ENCODE measurements around the gene TRIM29. TPM values are rescaled to one million over a fixed set of nuclear protein-coding genes. Genes with fewer than 3 reads are reported as not detected.

Gene TRIM29
- total RNA-seq, 1 donor from 2014 or later: not detected

GRCh38 chr11:120108785-120109168 lies 29.1 kb downstream of the TRIM29 start:
- intact Hi-C loops (cut with DNase I): loop anchor here (5.0 kb wide), 3 partner anchors 96 to 626 kb away; no protein-coding TSS in a partner anchor
- DNase-seq: peak; percentile 30
- ATAC-seq (ENCODE audit: poor library complexity): no peak

DNA sequence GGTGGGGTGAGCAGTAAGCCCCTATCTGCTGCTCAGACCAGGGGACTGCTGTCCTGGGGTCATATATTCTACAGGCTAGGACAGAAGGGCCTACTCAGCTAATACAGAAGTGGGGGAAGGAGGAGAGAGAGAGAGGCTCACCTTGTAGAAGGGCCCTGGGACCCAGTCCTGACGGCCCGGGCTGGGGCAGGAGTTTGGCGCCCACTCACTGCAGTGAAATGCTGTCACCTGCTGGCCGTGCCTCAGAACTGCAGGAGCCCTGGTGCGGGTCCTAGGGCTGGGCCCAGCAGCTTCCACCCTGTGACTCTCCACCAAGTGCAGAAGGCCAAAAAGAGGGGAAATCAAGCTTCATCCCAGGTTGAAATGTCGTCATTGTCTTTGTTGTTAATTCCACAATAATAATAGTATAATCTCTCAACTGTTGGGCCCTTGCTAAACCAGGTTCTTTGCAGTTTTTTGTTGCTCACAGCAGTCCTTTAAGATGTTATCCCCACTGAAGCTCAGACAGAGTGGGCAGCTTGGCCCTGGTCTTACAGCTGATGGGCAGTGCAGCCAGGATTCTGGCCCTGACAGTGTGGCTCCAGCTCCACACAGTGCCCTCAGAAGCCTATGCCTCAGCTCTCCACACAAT lies 29.6 kb downstream of the TRIM29 start:
- peak; percentile 82 for DNase-seq
- ATAC-seq (ENCODE audit: poor library complexity): peak; percentile 92
- intact Hi-C loops (cut with DNase I): loop anchor here (5.0 kb wide), 3 partner anchors 96 to 626 kb away; no protein-coding TSS in a partner anchor

DNA sequence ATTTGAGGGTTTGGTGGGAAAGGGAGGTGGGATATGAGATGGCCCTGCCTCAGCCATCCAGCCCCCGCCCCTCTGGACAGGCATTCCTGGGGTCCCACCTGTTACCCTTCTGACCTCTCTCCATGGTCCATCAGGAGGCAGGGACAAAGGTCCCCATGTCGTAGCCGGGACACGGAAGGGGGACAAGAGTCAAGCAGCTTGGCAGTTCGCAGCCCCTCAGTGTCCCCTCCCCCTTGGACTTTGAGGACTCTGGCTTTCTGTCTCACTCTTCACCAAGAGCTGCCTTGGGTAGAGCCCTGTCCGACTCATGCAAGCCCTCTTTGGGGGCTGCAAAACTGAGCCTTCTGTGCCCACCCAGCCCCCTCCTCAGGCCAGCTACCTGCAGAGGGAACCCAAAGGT lies 30.2 kb downstream of the TRIM29 start:
- intact Hi-C loops (cut with DNase I): loop anchor here (5.0 kb wide), 3 partner anchors 95 to 625 kb away; no protein-coding TSS in a partner anchor
- ATAC-seq (ENCODE audit: poor library complexity) (no peak), DNase-seq (peak; percentile 23)

- no peak for DNase-seq
- no peak for ATAC-seq (ENCODE audit: poor library complexity)
- intact Hi-C loops (cut with DNase I): loop anchor here (5.0 kb wide), 3 partner anchors 94 to 624 kb away; no protein-coding TSS in a partner anchor
Measured at GRCh38 chr11:120106354-120107150, 31.4 kb downstream of the TRIM29 start.

DNA sequence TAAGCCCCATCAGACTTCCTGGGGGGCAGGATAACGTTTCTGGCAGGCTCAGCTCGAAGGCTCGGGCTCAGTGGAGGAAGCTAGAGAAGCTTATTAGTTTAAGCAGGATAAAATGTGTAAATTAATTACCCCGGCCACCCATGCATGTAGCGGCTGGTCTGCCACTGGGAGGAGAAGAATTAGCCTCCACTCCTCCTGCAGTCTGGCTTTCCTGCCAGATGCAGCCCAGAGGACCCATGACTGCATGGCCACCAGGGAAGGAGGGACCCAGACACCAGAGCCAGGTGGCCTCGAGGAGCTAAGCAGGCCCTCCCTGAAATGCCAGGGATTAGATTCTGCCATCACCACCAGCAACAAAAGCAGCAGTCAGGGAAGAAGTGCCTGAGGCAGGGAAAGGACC lies 32.3 kb downstream of the TRIM29 start:
- intact Hi-C loops (cut with DNase I): loop anchor here (5.0 kb wide), 3 partner anchors 93 to 623 kb away; no protein-coding TSS in a partner anchor
- ATAC-seq (ENCODE audit: poor library complexity): no peak
- DNase-seq: no peak

GRCh38 chr11:120104041-120104565 lies 33.8 kb downstream of the TRIM29 start:
- peak; percentile 15 for DNase-seq
- ATAC-seq (ENCODE audit: poor library complexity): no peak
- intact Hi-C loops (cut with DNase I): no loop called here

GRCh38 chr11:120102864-120103122 lies 35.1 kb downstream of the TRIM29 start:
- intact Hi-C loops (cut with DNase I): no loop called here
- ATAC-seq (ENCODE audit: poor library complexity) (no peak), DNase-seq (no peak)

DNA sequence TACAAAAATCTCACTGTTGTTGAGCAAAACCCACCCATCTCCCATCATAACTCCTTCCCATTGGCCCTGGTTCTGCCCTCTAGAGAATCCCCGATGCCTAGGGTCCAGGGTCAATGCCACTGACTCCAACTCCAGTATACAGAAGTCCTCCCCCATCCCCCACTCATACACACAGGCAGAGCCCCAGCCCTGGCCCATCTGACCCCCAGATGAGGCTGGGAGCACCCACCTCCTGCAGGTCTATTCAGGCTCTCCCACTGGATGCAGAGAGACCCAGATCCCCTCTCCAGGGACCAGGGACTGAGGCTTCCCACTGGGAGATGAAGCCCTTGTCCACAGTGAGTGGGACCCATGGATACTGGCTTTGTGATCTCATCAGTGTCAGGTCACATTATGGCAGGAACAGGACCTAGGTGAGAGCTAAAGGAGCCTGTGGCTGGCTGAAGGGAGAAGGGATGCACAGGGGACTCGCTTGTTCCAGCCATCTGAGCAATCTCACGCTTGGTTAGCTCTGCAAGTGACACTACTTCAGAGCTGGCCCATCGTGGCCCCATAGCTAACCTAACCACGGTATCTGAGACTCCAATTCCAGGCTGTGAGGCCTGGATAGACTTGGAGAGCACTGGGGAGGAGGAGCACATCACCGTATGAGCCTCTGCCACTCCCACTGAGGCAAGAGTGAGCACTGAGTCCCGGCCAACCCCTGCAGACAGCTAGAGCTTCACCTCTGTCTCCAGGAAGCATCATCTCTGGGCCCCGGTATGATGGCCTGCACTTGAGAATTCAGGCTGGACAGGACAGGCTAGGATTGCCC lies 35.7 kb downstream of the TRIM29 start:
- DNase-seq: peak; percentile 12

DNA sequence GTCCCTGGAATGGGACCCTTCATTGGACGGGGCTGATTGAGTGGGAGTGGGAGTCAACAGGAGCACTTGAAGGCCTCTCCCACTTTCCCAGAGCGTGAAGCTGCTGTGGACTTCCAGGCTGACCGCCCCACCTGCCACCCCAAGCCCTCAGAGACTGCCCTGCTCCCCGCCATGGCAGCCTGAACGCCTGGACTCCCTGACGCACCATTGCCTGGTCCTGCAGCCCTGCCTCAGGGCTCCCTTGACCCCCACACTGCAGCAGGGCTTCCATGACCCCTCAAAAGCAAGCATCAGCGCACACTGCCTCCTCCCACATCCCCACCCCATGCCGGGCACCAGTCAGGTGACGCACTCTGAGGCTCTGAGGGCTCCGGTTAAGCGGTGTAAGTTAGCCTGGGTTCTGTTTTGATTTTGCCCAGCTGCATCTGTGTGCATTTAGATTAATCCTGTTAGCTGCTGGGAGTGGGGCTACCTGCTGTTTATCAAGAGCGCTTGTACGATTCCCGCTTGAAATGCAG lies 39.4 kb downstream of the TRIM29 start:
- ATAC-seq (ENCODE audit: poor library complexity): no peak
- DNase-seq: peak; percentile 13
- intact Hi-C loops (cut with DNase I): no loop called here

More for the DNA sequence above, 35.7 kb downstream of the TRIM29 start:
- no peak for ATAC-seq (ENCODE audit: poor library complexity)
- intact Hi-C loops (cut with DNase I): no loop called here

GRCh38 chr11:120097721-120098385 lies 40.1 kb downstream of the TRIM29 start:
- ATAC-seq (ENCODE audit: poor library complexity) (no peak), DNase-seq (peak; percentile 10)
- intact Hi-C loops (cut with DNase I): no loop called here

DNA sequence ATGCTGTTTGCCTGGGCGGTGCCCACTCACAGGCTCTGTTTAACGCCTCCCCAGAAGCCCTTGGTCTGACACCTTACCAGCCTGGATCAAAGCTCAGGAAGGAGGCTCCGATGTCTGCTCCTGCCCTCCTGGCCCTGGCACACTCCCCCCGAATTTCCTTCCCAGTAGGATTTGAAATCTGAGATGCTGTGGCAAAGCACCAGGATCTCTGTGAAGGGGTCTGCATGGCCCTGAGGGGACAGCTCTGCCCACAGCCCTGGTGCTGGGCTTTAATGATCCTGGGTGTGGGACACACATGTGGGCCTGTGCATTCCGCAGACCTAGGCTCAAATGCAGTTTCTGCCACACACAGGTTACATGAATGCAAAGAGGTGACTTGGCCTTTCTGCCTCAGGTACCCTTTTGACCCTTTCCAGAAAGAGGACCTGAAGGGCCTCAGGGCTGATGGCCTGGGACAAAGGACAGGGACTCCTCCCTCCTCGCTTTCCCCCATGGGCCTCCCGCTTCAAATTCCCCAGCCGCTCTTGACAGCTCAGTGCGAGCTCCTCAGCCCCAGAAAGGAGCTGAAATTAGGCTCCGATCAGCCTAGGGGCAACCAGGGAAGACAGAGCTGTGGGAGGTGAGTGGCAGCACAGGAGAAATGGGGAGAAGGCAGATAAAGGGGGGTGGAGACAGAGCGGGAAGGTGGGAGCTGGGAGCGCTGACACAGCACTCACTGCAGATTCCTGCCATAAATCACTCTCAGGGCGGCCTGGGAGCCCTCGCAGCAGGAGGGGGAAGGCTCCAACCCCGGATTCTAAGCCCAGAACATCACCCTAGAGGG lies 41.3 kb downstream of the TRIM29 start:
- DNase-seq: no peak
- ATAC-seq (ENCODE audit: poor library complexity): no peak
- intact Hi-C loops (cut with DNase I): no loop called here

DNA sequence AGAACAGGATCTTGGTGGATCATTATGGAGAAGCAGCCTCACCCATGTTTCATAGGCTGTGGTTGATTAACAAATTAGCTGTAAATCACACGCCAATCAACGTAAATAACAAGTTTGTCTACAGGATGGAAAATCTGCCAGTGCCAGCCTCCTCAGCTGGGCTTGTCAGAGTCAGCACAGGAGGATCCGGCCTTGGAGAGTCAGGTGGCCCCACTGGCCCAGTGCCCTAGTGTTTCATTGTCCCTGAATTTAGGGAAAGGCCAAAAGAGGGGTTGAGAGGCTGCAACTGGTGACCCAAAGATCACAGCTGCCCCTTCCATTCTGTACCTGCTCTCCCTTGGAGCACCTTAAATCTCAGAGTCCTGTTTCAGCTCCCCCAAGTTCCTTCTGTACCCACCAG lies 42.4 kb downstream of the TRIM29 start:
- intact Hi-C loops (cut with DNase I): no loop called here
- ATAC-seq (ENCODE audit: poor library complexity): no peak
- no peak for DNase-seq

DNA sequence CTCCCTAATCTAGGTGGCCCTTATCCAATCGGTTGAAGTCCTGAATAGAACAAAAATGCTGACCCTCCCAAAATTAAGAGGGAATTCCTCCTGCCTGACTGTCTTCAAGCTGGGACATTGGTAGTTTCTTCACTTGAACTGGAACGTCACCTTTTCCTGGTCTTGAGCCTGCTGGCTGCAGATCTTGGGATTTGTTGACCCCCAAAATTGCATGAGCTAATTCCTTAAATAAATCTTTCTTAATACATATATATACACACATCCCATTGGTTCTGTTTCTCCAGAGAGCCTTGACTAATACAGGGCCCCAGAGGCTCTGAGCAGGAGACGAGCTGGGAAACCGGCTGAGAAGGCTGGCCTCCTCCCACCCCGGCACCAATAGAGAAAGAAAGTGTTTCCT lies 46.2 kb downstream of the TRIM29 start:
- DNase-seq (no peak), ATAC-seq (ENCODE audit: poor library complexity) (no peak)
- intact Hi-C loops (cut with DNase I): no loop called here

- DNase-seq (no peak), ATAC-seq (ENCODE audit: poor library complexity) (peak; percentile 20)
- intact Hi-C loops (cut with DNase I): no loop called here
Measured at GRCh38 chr11:120091121-120091520, 46.8 kb downstream of the TRIM29 start.

- DNase-seq: no peak
- ATAC-seq (ENCODE audit: poor library complexity): no peak
- intact Hi-C loops (cut with DNase I): no loop called here
Measured at GRCh38 chr11:120090411-120090810, 47.5 kb downstream of the TRIM29 start.

GRCh38 chr11:120089036-120090001 lies 48.6 kb downstream of the TRIM29 start:
- DNase-seq (no peak), ATAC-seq (ENCODE audit: poor library complexity) (peak; percentile 73)
- intact Hi-C loops (cut with DNase I): no loop called here

DNA sequence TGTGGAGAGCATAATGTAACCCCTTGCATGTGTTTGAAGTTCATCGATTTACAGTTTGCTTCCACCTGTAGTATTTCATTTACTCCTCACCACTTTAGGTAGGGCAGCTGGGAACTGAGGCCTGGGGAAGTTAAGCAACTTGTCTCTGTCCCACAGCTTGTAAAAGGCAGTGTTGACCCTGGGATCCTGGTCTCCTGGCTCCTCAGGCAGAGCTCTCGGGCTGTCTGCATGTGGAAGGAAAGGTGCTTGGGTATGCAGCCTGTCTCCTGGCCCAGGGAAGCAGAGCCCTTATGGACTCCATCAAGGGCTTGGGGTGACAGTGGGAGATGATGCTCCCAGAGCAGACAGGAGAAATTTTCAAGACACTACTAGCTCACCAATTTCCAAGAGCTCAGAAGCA lies 49.9 kb downstream of the TRIM29 start:
- DNase-seq (no peak), ATAC-seq (ENCODE audit: poor library complexity) (no peak)
- intact Hi-C loops (cut with DNase I): no loop called here
